HG03045 (cell line): ENCODE measurements around the gene BRINP3.

ENCODE experiments used
- ATAC-seq: cut with Tn5 transposase; IDR thresholded peaks from one replicate; pipeline ENCODE4 v1.9.1; 2021; ENCODE audit warnings: mild to moderate bottlenecking, moderate library complexity; ENCODE audit not compliant: unreplicated experiment

Gene BRINP3

DNA sequence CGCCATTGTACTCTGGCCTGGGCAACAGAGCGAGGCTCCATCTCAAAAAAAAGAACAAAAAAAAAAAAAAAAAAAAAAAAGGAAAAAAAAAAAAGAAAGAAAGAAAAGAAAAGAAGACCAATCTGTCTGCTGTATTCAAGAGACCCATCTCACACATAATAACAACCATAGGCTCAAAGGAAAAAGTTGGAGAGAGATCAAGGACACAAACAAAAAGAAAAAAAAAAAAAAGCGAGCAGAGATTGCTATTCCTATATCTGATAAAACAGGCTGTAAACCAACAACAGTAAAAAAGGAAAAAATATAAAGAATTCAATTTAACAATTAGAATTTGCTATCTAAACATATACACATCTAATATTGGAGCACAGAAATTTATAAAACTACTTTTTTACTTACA lies 150.4 kb downstream of the BRINP3 start:
- no peak for ATAC-seq

GRCh38 chr1:190323530-190323929 lies 154.1 kb downstream of the BRINP3 start:
- ATAC-seq: no peak

GRCh38 chr1:190322274-190322673 lies 155.4 kb downstream of the BRINP3 start:
- no peak for ATAC-seq

DNA sequence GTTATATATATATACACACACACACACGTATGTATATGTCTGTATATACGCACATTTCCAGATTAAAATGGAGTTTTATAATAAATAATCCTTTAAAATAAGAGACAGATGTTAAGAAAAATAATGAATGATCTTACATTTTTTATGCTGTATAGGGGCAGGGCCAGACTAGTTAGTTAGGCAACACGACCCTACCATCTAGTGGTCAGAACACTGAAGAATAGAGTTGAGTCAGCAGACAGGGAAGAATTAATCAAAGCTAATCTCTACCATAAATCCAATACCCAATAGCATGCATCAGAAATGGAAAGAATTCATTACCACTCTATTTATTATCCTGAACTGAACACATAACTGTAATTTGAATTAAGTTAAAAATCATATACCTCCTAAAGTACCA lies 156.7 kb downstream of the BRINP3 start:
- no peak for ATAC-seq

DNA sequence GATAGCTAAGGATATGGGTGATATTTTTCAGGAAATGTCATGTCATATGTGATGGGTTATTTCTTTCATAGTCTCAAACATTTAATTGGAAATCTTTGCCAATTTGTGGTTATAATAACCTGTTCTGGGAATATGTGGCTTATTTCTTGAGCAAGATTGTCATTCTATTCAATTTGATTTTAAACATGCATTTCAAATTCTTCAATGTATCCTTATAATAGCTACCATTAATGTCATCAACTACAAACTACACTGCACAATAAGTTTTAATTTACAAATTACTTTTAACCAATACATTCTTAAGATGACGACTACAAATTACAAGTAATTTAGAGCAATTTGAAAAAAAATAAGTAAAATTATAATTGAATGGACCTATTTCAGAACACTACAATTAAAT lies 164.9 kb downstream of the BRINP3 start:
- no peak for ATAC-seq

DNA sequence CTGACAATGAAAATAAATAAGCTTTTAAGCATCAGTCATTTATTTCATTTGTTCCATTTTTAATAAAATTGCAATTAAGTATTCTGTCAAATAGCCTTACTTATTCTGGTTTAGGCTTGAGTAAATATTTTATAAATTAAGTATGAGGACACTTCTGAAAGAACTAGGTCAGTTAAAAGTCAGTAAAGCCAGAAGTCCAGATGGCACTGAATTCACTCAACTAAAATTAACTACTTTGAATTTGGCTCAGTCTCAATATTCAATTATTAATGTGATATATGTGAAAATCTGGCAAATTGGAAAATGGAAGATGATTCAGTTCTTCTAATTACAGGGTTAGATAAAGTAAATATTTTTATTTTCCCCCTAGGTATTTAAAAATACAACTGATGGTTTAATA lies 174.2 kb downstream of the BRINP3 start:
- no peak for ATAC-seq

GRCh38 chr1:190296453-190296852 lies 181.2 kb downstream of the BRINP3 start:
- ATAC-seq: no peak

DNA sequence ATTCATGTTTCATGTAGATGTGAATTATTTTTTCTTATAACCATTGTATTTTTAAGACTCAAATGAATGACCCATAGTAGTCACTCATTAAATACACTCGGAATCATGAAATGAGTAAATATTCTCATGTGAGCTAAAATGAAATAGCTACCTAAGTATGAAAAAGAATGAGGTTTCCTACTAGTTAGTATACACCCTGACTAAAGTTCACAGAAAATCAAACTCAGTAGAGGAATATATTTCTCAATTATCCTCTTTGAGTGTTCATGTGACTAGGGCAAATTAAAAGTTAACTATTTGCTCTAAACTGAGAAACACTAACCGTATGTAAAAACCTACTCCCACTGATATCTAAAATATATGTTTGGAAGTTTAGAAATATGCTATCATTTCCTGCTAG lies 187.8 kb downstream of the BRINP3 start:
- no peak for ATAC-seq

GRCh38 chr1:190286111-190286510 lies 191.6 kb downstream of the BRINP3 start:
- ATAC-seq: no peak

DNA sequence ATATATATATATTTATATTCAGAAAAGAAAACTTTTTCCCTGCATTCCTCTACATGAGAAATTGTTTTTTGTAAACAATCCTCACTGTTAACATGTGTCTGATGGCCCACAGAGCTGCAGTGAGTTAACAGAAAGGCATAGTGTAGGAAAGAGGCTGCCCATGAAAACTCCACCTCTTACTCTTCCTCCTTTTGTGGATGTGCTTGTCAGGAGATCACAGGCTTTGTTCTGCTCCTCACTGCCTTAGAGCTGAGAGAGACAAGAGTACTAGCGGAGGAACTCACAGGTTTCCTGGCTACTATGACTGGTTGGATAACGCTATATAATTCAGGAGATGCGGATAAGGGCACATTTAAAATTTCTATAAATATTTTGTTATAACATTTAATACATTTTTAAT lies 200.6 kb downstream of the BRINP3 start:
- ATAC-seq: no peak

- no peak for ATAC-seq
These were observed 202.9 kb downstream of the BRINP3 start for GRCh38 chr1:190274721-190275120.

- no peak for ATAC-seq
These were observed 204.5 kb downstream of the BRINP3 start for GRCh38 chr1:190273161-190273560.

GRCh38 chr1:190262538-190262937 lies 215.1 kb downstream of the BRINP3 start:
- no peak for ATAC-seq

DNA sequence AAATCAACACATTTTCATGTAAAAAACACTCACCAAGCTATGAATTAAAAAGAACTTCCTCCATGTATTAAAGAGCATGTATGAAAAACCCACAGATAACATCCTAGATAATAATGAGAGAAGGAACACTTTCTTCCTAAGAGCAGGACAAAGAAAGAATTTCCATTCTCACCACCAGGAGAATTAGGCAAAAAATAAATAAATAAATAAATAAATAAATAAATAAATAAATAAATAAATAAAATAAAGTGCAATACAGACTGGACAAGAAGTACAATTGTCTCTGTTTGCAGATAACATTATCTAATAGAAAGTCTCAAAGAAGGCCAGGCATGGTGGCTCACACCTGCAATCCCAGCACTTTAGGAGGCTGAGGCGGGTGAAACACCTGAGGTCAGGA lies 218.2 kb downstream of the BRINP3 start:
- ATAC-seq: no peak

GRCh38 chr1:190258003-190258402 lies 219.7 kb downstream of the BRINP3 start:
- no peak for ATAC-seq

- ATAC-seq: no peak
These were observed 225.6 kb downstream of the BRINP3 start for GRCh38 chr1:190252046-190252445.

DNA sequence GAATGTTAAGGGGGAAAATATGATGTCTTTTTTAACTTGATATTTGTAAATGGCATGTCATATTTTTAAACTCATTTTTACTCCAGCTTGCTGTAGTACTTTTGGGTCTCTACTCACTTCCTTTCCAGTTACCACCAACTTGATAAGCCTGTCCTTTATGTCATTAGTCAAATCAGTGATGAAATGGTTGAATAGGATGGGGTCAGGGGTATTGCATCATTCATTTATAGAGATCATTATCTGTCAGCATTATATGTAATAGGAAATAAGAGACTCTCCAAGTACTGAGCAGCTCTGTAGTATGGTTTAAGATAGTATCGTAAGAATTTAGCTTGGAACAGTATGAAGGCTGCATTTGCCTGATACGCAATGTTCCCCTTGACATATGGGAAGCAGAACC lies 227.3 kb downstream of the BRINP3 start:
- no peak for ATAC-seq

DNA sequence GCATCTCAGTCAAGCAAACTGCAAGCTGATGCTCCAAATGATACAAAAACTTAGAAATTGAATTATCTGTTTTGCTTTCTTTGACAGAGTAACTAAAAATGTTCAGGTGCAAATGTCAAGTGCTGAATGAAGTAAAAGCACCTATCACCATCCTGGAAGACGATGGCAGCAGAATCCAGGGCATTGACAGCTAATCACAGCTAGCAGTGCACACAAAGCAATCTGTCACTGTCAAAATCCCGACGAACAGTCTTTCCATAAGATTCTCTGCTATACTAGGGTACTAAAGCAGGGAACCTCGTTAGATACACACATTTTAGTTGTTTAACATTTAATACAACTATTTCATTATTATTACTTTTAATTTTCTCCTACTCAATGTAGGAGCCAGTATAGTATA lies 233.3 kb downstream of the BRINP3 start:
- ATAC-seq: no peak

- no peak for ATAC-seq
These were observed 234.6 kb downstream of the BRINP3 start for GRCh38 chr1:190243056-190243455.

DNA sequence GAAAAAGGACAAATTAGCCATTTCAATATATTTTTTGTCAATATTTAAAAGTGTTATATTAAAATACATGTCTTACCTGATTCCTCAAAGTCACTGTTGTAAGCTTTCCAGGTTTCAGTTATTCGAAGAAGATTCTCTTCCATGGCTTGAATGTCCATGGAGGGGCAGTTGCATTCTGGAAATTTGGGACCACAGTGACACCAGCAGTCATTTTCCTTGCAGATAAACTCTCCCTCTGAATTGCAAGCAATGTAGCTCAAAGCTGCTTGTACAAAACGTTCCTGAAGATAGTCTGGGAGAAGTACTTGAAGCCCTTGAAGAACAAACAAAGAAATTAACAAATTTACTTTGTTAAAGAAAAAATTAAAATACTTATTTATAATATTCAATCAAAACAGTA lies 251.7 kb downstream of the BRINP3 start:
- no peak for ATAC-seq

DNA sequence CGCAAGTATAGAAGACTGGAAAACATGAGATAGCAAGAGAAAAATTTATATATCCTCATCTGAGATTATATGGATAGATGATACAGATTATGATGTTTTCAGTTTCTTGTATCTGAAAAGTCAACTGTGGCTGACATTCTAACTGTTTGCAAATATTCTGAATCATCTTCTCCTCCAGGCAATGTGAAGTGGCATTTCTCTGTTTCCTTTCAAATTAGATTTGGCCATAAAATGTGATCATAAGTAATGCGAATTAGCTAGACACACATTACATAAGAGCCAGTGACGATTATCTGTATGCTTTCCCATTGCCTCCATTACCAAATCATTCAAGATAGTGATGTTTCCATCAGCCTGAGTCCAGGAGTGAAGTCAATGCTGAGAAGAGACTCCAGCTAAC lies 265.2 kb downstream of the BRINP3 start:
- no peak for ATAC-seq

DNA sequence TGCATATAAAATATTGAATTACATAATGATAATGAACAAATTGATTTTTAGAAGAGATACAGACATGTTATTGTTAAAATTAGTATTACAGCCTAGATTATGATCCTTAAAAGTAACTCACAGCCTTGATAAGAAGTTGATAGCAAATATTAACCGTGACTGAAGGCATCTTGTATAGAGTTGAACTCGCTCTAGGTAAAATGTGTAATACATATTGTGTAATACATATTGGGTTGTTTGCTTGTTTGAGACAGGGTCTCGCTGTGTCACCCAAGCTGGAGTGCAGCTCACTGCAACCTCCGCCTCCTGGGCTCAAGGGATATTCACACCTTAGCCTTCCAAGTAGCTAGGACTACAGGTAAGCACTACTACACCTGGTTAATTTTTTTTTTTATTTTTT lies 269.9 kb downstream of the BRINP3 start:
- ATAC-seq: no peak

DNA sequence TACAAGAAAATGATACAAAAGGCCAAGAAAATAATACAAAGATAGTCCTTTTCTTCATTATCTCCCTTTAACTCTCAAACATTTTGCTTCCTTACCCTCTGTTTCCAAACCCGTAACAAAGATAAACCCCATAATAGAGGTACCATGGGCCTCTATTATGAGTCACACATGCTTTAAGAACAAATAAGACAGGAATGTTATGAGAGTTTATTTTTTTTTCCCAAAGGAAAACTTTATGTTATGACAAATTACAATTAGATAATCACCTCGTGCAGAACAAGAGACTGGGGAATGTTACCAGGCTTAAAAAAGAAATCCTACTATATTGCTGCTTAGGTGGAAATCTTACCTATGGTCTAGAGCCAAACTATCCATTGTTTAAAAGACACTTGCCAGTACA lies 272.0 kb downstream of the BRINP3 start:
- ATAC-seq: no peak

- ATAC-seq: no peak
These were observed 281.6 kb downstream of the BRINP3 start for GRCh38 chr1:190196020-190196419.
